Peyer's patch (tissue), 4 donors: ENCODE results near the gene IRF9. TPM values are rescaled to one million over a fixed set of nuclear protein-coding genes. Genes with fewer than 3 reads are reported as not detected.
"Not testable (repeated sequence)": the region's sequence is repeated elsewhere in the genome, so short reads cannot be mapped to it uniquely, and the experiment has no call there.

Experiments
- DNase-seq, 3 donors: peaks; one replicate each; pipeline ENCODE4 v3.0.0-alpha.2; 2017 to 2019
- H3K27ac ChIP-seq, 4 donors: fragments of 200-600 bp; sonication (generic); one replicate each; pipeline ENCODE4 v1.5.1; 2016 to 2019
- H3K27me3 ChIP-seq, 2 donors: fragments of 200-600 bp; sonication (generic); one replicate each; pipeline ENCODE4 v1.5.1; 2019
- H3K36me3 ChIP-seq, 3 donors: fragments of 200-600 bp; sonication (generic); one replicate each; pipeline ENCODE4 v1.5.1; 2016 to 2019
- H3K4me1 ChIP-seq, 4 donors: fragments of 200-600 bp; sonication (generic); one replicate each; pipeline ENCODE4 v1.5.1; 2016 to 2019
- H3K4me3 ChIP-seq, 4 donors: fragments of 200-600 bp; sonication (generic); 1 replicate in 3 of 4; 2 replicates in 1 of 4; pipeline ENCODE4 v1.5.1; 2016 to 2019; ENCODE audit warnings: mild to moderate bottlenecking in 1 of 4
- H3K9me3 ChIP-seq, 4 donors: fragments of 200-600 bp; sonication (generic); one replicate each; pipeline ENCODE4 v1.5.1; 2016 to 2019; ENCODE audit warnings: mild to moderate bottlenecking in 1 of 4
- POLR2A ChIP-seq, 2 donors: fragments of 450-650 bp; IDR thresholded peaks; one replicate each; pipeline ENCODE4 v1.5.1; 2017; ENCODE audit warnings: antibody characterized with exemption in 2 of 2, mild to moderate bottlenecking in 2 of 2, moderate library complexity in 2 of 2
- total RNA-seq, 4 donors: library from RNA; depleted of rRNA; stranded (reverse); fragments of >200 nt; gene quantifications; one replicate each; pipeline ENCODE4 v1.1.0, GENCODE V29; 2016
- TF ChIP-seq, protein P1 (sequence below), 6 experiments: fragments of 450-650 bp in 4 of 6; fragments of 200-600 bp in 2 of 6; sonication (generic) in 1 of 6; IDR thresholded peaks; one replicate each; pipeline ENCODE4 v1.5.1; 2017 to 2019; ENCODE audit warnings: antibody characterized with exemption in 6 of 6, mild to moderate bottlenecking in 3 of 6, moderate library complexity in 1 of 6

Gene IRF9
- total RNA-seq, 4 donors from 2014 or later: 64.1 to 219 (median 80.8) TPM

DNA sequence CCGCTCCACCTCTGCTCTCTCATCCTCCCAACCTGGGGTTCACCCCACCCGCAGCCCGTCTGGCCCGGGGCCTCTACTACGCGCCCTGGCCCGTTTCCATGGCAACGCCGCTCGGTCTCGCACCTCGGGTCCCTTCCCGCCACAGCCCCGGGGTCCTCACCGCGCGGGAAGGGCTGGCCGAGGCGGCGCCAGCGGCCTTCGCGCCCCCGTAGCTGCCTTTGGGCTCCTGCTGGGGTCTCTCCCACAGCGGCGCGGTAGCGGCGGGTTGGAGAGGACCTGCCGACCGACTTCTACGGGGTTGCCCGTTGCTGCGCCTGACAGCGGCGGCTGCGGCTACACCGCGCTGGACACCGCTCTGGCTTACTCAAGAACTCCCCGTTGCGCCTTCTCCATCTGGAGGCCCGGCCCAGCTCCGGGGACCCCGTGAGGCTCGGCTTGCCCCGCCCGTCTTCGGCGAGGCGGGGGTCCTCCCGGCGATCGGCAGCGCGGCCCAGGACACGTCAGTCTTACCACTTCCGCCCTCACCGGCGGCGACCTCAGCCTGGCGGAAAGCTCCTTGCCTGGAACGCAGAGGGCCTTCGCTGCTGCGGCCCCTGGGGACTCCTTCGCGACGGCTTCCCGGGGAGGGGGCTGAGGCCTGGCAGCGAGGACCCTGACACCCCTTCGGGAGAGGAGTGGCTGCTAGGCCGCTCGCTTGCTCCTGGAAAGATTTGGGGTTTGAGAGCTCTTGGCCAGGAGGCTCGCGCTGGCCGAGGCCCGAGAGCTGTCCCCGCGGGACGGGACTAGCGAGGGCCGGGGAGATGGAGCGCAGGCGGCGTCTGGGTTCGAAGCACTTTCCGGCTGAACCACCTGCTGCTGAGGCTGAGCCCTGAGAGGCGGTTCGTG is 34.4 kb downstream of the IRF9 start, which contains the start of gene TM9SF1:
TM9SF1 (minus strand) TSS at position 256 of the 885 bp plus-strand sequence. CDS start 422 bp downstream, outside the sequence.
- DNase-seq: peak; percentile 87 to 95 (median 91)
- Histone ChIP-seq H3K36me3 (peaks cover 0 to 18% (median 0%) of the 10 kb centered on the region in 3 donors), H3K9me3 (no peaks in the 10 kb centered on the region), H3K4me3 (peak within 1 kb of the TSS; percentile 79 to 98 (median 88)), H3K27ac (peak within 1 kb of the TSS; percentile 96 to 99 (median 96)), H3K27me3 (no peaks in the 10 kb centered on the region), H3K4me1 (peaks cover 2 to 38% (median 9%) of the 10 kb centered on the region in 4 donors)
- TF ChIP-seq, protein P1, sequence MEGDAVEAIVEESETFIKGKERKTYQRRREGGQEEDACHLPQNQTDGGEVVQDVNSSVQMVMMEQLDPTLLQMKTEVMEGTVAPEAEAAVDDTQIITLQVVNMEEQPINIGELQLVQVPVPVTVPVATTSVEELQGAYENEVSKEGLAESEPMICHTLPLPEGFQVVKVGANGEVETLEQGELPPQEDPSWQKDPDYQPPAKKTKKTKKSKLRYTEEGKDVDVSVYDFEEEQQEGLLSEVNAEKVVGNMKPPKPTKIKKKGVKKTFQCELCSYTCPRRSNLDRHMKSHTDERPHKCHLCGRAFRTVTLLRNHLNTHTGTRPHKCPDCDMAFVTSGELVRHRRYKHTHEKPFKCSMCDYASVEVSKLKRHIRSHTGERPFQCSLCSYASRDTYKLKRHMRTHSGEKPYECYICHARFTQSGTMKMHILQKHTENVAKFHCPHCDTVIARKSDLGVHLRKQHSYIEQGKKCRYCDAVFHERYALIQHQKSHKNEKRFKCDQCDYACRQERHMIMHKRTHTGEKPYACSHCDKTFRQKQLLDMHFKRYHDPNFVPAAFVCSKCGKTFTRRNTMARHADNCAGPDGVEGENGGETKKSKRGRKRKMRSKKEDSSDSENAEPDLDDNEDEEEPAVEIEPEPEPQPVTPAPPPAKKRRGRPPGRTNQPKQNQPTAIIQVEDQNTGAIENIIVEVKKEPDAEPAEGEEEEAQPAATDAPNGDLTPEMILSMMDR (IDR thresholded peaks at IDR 0.05): no peak
- TF ChIP-seq POLR2A (IDR thresholded peaks at IDR 0.05): peak; percentile 76 to 91

DNA sequence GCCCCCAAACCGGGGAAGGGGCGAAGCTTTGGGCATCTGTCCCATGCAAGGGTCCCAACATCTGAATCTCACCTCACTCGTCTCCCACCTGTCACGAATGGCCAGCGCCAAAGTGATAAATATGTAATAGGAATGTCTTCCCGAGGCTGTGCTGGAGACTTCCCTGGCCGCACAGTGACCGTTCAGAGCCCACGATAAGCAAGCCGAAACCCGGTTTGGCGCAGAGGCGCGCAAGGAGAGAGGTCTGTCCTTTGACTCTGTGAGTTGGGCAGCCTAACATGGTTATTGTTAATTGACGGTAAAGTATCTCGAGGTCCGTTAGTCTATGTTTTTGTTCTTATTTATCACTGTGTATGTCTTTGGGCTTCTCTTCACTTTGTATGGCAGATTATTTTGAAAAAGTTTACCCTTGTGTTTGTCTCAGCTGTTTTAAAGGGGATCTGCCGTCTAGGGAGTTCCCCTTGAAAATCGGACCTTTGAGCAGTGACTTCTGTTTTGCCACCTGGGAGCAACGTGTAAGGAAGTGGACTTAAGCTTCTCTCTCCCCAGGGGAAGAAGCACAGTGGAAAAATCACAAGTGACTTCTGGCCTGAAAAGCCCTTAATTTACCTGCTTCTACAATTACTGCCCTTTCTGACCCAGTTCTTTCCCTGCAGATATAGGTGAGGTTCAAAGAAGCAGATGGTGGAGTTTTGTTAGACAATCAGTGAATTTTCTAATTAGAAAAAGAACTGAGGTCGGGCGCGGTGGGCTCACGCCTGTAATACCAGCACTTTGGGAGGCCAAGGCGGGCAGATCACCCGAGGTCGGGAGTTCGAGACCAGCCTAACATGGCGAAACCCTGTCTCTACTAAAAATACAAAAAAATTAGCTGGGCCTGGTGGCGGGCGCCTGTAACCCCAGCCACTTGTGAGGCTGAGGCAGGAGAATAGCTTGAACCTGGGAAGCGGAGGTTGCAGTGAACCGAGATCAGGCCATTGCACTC is 35.3 kb downstream of the IRF9 start:
- DNase-seq: no peak
- H3K4me3 ChIP-seq: peak overlapping the region; percentile 79 to 98 (median 88)
- no peaks in the 10 kb centered on the region for H3K27me3 ChIP-seq
- H3K27ac ChIP-seq: peak overlapping the region; percentile 96 to 99 (median 96)
- H3K36me3 ChIP-seq: peaks cover 0 to 27% (median 0%) of the 10 kb centered on the region in 3 donors
- H3K4me1 ChIP-seq: peaks cover 2 to 38% (median 9%) of the 10 kb centered on the region in 4 donors
- H3K9me3 ChIP-seq: no peaks in the 10 kb centered on the region
- TF ChIP-seq POLR2A (IDR thresholded peaks at IDR 0.05): peak; percentile 19 to 44
- TF ChIP-seq, protein P1 (IDR thresholded peaks at IDR 0.05): peak in 1 of 6 experiments; percentile 9

- no peaks in the 10 kb centered on the region for H3K27me3 ChIP-seq
- H3K4me3 ChIP-seq: peak overlapping the region in 2 of 4 donors; percentile 97 to 98
- DNase-seq: no peak
- H3K9me3 ChIP-seq: no peaks in the 10 kb centered on the region
- TF ChIP-seq POLR2A (IDR thresholded peaks at IDR 0.05): no peak
- TF ChIP-seq, protein P1 (IDR thresholded peaks at IDR 0.05): no peak
- peak overlapping the region in 2 of 4 donors; percentile 96 to 97 for H3K27ac ChIP-seq
- peaks cover 2 to 38% (median 9%) of the 10 kb centered on the region in 4 donors for H3K4me1 ChIP-seq
- H3K36me3 ChIP-seq: peaks cover 0 to 27% (median 0%) of the 10 kb centered on the region in 3 donors
Observed at GRCh38 chr14:24197056-24197450, 36.0 kb downstream of the IRF9 start.

DNA sequence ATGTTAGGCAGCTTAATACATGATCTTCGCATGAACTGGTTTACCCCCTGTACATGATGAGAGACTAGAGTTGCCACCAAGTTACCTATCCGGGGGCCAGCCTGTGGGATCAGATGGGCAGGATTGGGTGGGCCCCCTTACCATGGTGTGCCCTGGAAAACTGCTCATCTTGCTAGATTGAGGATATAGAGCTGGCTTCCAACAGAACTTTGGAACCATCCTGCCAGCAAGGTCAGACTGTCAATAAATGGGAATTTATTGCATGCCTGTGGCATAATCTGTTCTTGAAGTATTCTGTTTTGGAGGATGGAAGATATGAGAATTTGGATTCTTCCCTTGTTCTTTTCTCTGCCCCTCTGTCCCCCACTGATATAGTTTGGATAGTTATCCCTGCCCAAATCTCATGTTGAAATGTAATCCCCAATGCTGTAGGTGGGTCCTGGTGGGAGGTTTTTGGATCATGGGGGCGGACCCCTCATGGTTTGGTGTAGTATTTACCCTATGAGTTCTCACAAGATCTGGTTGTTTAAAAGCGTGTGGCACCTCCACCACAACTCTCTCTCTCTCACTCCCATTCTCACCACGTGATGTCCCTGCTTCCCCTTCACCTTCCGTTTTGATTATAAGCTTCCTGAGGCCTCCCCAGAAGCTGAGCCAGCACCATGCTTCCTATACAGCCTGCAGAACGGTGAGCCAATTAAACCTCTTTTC is 37.9 kb downstream of the IRF9 start:
- peaks cover 2 to 38% (median 9%) of the 10 kb centered on the region in 4 donors for H3K4me1 ChIP-seq
- no peak for TF ChIP-seq POLR2A (IDR thresholded peaks at IDR 0.05)
- TF ChIP-seq, protein P1 (IDR thresholded peaks at IDR 0.05): no peak
- H3K9me3 ChIP-seq: no peaks in the 10 kb centered on the region
- H3K27me3 ChIP-seq: no peaks in the 10 kb centered on the region
- peak overlapping the region in 3 of 4 donors; percentile 4 to 76 (median 40) for H3K27ac ChIP-seq
- no peak for DNase-seq
- no peak overlapping the region for H3K4me3 ChIP-seq
- peaks cover 0 to 27% (median 0%) of the 10 kb centered on the region in 3 donors for H3K36me3 ChIP-seq

DNA sequence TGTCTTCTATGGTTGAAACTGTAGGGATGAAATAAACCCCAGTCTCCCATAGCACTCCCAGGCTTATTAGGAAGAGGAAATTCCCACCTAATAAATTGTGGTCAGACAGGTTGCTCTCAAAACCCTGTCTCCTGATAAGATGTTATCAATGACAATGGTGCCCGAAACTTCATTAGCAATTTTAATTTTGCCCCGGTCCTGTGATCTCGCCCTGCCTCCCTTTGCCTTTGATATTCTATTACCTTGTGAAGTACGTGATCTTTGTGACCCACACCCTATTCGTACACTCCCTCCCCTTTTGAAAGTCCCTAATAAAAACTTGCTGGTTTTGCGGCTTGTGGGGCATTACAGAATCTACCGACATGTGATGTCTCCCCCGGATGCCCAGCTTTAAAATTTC is 41.5 kb downstream of the IRF9 start:
- H3K36me3 ChIP-seq: peaks cover 0 to 49% (median 0%) of the 10 kb centered on the region in 3 donors
- H3K27me3 ChIP-seq, H3K9me3 ChIP-seq, H3K27ac ChIP-seq, DNase-seq, H3K4me3 ChIP-seq: not testable (repeated sequence)
- peaks cover 0 to 15% (median 0%) of the 10 kb centered on the region in 4 donors for H3K4me1 ChIP-seq

DNA sequence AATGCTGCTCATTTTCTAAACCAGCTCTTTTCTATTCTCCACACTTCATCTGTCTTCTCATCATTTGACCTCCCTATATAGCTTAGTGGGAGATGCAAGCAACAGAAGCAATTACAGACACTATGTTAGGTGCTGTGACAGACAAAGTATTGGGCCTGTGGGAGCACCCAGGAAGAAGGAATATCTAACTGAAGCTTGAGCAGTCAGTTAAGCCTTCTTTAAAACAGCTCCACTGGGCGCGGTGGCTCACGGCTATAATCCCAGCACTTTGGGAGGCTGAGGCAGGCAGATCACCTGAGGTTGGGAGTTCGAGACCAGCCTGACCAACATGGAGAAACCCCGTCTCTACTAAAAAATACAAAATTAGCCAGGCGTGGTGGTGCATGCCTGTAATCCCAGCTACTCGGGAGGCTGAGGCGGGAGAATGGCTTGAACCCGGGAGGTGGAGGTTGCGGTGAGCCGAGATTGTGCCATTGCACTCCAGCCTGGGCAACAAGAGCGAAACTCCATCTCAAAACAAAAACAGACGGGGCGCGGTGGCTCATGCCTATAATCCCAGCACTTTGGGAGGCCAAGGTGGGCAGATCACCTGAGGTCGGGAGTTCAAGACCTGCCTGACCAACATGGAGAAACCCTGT is 42.3 kb downstream of the IRF9 start:
- H3K36me3 ChIP-seq: peaks cover 0 to 56% (median 0%) of the 10 kb centered on the region in 3 donors
- not testable (repeated sequence) for H3K27me3 ChIP-seq, DNase-seq, H3K27ac ChIP-seq, H3K4me1 ChIP-seq, H3K9me3 ChIP-seq, H3K4me3 ChIP-seq
